GM12873 (cell line): Measurements from ENCODE around the gene CEMIP.

Experiments used
- TF ChIP-seq, protein P1 (sequence below): IDR thresholded peaks from 2 replicates; pipeline ENCODE4 v1.5.1; 2012; ENCODE audit warnings: low read depth, mild to moderate bottlenecking, moderate library complexity, low read length, control low read depth; ENCODE audit not compliant: insufficient read depth; ENCODE audit errors: missing control alignments

The CEMIP gene

DNA sequence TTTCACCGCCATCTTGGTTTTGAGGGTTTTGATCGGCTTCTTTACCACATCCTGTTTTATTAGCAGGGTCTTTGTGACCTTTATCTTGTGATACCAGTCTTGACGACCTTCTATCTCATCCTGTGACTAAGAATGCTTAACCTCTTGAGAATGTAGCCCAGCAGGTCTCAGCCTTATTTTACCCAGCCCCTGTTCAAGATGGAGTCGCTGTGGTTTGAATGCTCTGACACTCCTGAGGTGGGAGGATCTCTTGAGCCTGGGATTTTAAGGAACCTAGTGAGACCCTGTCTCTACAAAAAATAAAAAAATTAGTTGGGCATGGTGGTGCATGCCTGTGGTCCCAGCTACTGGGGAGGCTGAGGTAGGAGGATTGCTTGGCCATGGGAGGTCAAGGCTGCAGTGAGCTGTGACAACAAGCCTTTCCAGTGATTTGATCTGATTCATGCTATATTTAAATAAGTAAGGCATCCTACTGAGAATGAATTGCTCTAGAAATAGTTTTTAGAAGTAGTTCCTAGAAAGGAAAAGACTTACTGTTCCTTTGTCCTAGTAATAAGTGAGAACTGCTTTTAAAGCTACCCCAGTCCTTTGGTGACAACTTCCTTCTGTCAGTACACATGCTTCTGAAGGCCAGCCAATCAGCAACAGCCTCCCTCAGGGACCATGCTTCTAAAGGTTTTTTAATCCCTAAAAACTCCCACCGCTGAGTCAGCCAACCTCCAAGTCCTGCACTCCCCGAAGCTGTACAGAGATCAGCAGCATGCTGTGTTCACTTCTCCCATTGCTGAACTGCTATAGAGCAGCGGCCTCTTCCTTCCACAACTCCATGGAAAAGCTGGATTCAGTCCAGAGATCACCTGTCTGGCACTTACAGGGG lies 9.1 kb upstream of the CEMIP start:
- TF ChIP-seq, protein P1, sequence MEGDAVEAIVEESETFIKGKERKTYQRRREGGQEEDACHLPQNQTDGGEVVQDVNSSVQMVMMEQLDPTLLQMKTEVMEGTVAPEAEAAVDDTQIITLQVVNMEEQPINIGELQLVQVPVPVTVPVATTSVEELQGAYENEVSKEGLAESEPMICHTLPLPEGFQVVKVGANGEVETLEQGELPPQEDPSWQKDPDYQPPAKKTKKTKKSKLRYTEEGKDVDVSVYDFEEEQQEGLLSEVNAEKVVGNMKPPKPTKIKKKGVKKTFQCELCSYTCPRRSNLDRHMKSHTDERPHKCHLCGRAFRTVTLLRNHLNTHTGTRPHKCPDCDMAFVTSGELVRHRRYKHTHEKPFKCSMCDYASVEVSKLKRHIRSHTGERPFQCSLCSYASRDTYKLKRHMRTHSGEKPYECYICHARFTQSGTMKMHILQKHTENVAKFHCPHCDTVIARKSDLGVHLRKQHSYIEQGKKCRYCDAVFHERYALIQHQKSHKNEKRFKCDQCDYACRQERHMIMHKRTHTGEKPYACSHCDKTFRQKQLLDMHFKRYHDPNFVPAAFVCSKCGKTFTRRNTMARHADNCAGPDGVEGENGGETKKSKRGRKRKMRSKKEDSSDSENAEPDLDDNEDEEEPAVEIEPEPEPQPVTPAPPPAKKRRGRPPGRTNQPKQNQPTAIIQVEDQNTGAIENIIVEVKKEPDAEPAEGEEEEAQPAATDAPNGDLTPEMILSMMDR, result no peak

DNA sequence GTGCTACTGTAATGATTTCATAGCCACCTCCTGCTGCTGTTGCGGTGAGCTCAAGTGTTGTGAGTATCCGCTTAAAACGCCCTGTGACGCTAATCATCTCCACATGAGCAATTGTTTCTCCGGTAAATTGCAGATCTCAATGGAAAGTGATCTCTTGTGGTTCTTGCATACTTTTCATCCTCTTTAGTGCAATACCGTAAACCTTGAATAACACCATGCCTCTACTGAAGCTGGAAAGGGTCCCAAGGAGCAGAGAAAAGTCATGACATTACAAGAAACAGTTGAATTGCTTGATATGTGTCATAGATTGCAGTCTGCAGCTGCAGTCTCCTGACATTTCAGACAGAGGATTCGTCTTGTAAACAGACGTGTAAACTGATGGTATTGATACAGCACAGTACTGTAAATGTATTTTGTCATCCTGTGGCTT lies 6.0 kb upstream of the CEMIP start:
- TF ChIP-seq, protein P1, result no peak

DNA sequence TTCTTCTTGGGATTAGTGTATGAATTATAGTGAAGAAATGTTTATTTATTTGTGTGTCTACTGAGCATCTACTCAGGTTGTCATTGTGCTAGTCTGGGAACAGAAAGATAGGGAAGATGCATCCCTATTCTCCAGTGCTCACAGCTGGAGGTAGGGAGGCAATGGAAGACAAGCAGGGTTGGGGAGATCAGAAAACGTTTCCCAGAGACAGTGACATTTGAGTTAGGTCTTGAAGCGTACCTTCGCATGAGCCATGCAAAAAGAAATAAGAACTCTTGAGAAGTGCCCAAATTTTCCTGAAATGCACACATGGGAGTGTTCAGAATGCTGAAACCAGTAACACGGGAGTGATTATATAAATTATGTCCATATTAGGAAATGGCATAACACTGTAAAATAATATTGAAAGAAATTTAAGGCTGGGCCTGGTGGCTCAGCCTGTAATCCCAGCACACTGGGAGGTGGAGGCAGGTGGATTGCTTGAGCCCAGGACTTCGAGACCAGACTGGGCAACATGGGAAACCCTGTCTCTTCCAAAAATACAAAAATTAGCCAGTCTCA lies 5.3 kb upstream of the CEMIP start:
- TF ChIP-seq, protein P1, result no peak

DNA sequence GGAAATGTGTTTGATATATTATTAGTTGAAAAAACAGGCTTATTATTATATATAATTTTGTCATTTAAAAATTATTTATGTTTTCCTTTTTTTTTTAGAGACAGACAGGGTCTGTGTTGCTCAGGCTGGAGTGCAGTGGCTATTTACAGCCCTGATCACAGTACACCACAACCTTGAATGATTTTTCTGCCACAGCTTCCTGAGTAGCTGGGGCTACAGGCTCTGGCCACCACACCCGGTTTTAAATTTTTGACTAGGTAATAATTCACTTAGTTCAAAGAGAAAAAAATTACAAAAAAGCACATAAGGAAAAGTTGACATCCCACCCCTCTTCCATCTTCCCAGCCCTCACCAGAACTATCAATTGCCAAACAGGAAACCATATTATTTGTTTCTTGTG lies 4.7 kb upstream of the CEMIP start:
- TF ChIP-seq, protein P1, result no peak

DNA sequence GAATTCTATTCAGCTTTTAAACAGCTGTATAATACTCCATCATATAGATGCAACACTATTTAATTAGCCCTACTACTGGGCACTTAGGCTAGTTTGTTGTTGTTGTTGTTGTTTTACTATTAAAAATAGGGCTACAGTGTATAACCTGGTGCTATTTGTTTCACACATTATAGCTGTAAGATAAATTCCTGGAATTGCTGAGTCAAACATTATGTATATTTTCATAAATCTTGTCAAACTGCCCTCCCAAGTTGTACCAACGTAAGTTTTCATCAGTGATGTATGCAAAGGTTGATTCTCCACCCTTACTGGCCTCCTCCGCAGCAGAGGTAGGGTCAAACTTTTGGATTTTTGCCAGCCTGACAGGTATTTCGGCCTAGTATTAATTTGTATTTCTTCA lies 3.8 kb upstream of the CEMIP start:
- TF ChIP-seq, protein P1, result no peak

DNA sequence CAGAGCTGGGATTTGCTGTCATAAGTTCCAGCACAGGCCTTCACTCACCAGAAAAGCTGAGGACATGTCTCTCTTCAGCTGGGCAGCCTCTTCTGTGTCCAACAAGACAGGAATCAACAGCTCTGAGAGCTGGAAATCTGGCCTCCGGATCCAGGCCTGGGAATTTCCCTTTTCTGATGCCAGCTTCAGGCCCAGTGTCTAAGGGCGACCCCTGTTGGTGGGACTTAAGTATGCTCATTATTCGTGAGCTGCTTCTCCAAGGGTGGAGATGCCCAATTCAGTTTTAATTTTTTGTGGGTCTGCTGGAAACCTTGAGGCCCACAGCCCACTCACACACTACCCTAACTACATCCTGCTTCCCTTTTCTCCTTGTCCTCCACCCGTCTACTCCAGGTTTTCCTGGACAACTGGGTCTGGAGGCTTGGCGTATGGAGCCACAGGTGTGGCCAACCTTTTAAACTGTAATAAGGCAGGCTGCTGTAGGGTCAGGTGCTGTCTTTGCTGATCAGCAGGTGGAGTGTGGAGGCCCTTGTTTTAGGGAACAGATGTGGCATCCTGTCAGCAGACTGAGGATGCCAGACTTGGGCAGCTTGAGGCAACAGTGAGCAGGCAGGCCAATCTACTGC lies 2.6 kb upstream of the CEMIP start:
- TF ChIP-seq, protein P1, result peak; percentile 91

DNA sequence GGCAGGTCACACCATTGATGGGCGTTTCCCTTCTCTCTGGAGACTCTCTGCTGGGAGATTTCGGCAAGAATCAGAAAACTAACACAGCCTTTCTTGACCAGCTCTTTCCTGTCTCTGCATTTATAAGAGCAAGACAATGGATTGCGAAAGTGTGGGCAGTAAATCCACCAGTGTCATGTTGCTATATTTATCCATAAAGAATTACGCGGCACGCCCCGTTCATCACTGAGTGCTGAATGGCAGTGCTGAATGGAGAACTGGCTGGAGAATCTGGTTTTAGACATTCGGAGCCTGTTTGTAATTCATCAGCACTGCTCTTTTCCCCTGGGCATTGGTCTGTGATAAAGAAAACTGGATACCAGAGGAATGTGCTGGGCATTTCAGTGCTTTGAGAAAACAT lies 2.0 kb upstream of the CEMIP start:
- TF ChIP-seq, protein P1, result no peak
